ENCODE data around the gene BACH2. TPM values are rescaled to one million over a fixed set of nuclear protein-coding genes. Genes with fewer than 3 reads are reported as not detected.
"Not testable (repeated sequence)": the region's sequence is repeated elsewhere in the genome, so short reads cannot be mapped to it uniquely, and the experiment has no call there.

The BACH2 gene
- total RNA-seq, 2 donors from 2014 or later = 0.52 to 1.2 TPM

DNA sequence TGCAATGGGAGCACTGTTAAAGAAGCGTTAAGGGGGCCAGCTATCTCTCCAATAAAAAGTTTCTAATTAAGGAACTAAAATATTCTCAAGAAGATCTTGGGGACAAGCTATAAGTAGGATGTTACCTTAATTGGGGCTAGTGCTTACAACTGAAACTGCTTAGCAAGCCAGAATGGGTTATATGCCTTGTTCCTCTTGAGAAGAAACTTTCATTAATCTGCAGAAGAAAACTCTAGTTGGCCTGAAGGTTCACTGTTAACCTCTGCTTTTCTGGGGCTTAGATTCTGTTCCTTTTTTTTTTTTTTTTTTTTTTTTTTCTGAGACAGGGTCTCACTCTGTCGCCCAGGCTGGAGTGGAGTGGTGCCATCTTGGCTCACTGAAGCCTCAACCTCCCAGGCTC is 82.2 kb downstream of the BACH2 start:
- Histone ChIP-seq H3K9me3 (no peaks in the 10 kb centered on the region), H3K4me3 (no peak overlapping the region), H3K4me1 (peaks cover 4% of the 10 kb centered on the region), H3K27ac (no peak overlapping the region), H3K36me3 (no peaks in the 10 kb centered on the region), H3K9ac (ENCODE audit: low read depth in 2 of 2, low read length in 2 of 2) (no peak overlapping the region), H3K27me3 (no peaks in the 10 kb centered on the region)
- TF ChIP-seq, protein P1, sequence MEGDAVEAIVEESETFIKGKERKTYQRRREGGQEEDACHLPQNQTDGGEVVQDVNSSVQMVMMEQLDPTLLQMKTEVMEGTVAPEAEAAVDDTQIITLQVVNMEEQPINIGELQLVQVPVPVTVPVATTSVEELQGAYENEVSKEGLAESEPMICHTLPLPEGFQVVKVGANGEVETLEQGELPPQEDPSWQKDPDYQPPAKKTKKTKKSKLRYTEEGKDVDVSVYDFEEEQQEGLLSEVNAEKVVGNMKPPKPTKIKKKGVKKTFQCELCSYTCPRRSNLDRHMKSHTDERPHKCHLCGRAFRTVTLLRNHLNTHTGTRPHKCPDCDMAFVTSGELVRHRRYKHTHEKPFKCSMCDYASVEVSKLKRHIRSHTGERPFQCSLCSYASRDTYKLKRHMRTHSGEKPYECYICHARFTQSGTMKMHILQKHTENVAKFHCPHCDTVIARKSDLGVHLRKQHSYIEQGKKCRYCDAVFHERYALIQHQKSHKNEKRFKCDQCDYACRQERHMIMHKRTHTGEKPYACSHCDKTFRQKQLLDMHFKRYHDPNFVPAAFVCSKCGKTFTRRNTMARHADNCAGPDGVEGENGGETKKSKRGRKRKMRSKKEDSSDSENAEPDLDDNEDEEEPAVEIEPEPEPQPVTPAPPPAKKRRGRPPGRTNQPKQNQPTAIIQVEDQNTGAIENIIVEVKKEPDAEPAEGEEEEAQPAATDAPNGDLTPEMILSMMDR (IDR thresholded peaks at IDR 0.05) = no peak
- intact Hi-C loops (cut with DNase I) = no loop called here
- no peak for DNase-seq

- no peak for DNase-seq
- TF ChIP-seq, protein P1 (IDR thresholded peaks at IDR 0.05) = no peak
- H3K36me3 ChIP-seq = no peaks in the 10 kb centered on the region
- H3K4me3 ChIP-seq = no peak overlapping the region
- no peak overlapping the region for H3K27ac ChIP-seq
- H3K9me3 ChIP-seq = no peaks in the 10 kb centered on the region
- H3K9ac ChIP-seq (ENCODE audit: low read depth in 2 of 2, low read length in 2 of 2) = no peak overlapping the region
- H3K27me3 ChIP-seq = no peaks in the 10 kb centered on the region
- H3K4me1 ChIP-seq = peaks cover 4% of the 10 kb centered on the region
- intact Hi-C loops (cut with DNase I) = no loop called here
Measured at GRCh38 chr6:90212274-90212673, 84.4 kb downstream of the BACH2 start.

DNA sequence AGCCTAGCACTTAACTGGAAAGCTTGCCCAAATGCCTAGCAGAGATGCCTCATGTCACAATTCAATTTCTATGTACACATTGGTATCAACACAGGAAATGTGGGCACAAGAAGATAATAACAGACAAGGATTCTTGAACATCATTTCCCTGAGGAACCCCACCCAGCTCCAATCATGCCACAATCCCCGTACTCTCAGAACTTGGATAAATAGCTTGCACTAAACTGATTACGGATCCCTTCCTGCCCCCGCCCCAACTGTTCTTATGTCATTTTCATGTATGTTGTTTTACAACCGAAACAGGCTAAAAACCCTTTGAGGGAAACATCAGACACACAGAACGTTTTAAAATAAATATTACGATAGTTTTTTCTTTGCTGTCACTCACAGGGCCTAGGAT is 87.1 kb downstream of the BACH2 start:
- H3K4me1 ChIP-seq = no peaks in the 10 kb centered on the region
- H3K36me3 ChIP-seq = no peaks in the 10 kb centered on the region
- H3K27me3 ChIP-seq = no peaks in the 10 kb centered on the region
- DNase-seq = no peak
- TF ChIP-seq, protein P1 (IDR thresholded peaks at IDR 0.05) = no peak
- intact Hi-C loops (cut with DNase I) = no loop called here
- H3K9ac ChIP-seq (ENCODE audit: low read depth in 2 of 2, low read length in 2 of 2) = no peak overlapping the region
- H3K4me3 ChIP-seq = no peak overlapping the region
- no peaks in the 10 kb centered on the region for H3K9me3 ChIP-seq
- no peak overlapping the region for H3K27ac ChIP-seq

DNA sequence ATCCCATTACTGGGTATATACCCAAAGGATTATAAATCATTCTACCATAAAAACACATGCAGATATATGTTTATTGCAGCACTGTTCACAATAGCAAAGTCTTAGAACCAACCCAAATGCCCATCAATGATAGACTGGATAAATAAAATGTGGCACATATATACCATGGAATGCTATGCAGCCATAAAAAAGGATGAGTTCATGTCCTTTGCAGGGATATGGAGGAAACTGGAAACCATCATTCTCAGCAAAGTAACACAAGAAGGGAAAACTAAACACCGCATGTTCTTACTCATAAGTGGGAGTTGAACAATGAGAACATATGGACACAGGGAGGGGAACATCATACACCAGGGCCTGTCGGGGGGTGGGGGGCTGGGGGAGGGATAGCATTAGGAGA is 88.0 kb downstream of the BACH2 start:
- not testable (repeated sequence) for DNase-seq

GRCh38 chr6:90204327-90205056 is 92.2 kb downstream of the BACH2 start:
- H3K27me3 ChIP-seq = no peaks in the 10 kb centered on the region
- no peaks in the 10 kb centered on the region for H3K9me3 ChIP-seq
- no peak overlapping the region for H3K27ac ChIP-seq
- intact Hi-C loops (cut with DNase I) = no loop called here
- H3K9ac ChIP-seq (ENCODE audit: low read depth in 2 of 2, low read length in 2 of 2) = no peak overlapping the region
- H3K36me3 ChIP-seq = no peaks in the 10 kb centered on the region
- no peak for DNase-seq
- no peak overlapping the region for H3K4me3 ChIP-seq
- no peaks in the 10 kb centered on the region for H3K4me1 ChIP-seq
- TF ChIP-seq, protein P1 (IDR thresholded peaks at IDR 0.05) = no peak

More for the DNA sequence above, 88.0 kb downstream of the BACH2 start:
- H3K27me3 ChIP-seq; H3K4me1 ChIP-seq; H3K36me3 ChIP-seq; intact Hi-C loops (cut with DNase I); H3K4me3 ChIP-seq; H3K27ac ChIP-seq; H3K9me3 ChIP-seq; H3K9ac ChIP-seq (ENCODE audit: low read depth in 2 of 2, low read length in 2 of 2): not testable (repeated sequence)

DNA sequence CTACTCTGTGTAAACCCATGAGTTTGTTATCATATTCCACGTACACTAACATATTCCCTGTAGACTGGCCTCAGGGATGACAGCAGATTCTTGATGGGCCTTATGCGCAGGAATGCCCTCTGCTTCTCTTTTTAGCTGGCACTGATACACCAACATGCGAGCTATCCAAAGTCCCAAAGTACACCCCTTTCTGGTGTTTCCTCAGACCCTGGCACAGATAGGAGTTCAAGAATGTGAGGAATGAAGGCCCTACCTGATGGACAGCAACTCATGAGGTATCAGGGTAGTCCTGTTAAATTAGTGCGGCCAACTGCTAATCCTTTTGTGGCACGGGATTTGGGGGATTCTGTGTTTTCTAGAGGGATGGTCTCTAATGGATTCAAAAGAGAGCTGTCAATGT is 93.0 kb downstream of the BACH2 start:
- no peaks in the 10 kb centered on the region for H3K27me3 ChIP-seq
- H3K4me3 ChIP-seq = no peak overlapping the region
- no peak for DNase-seq
- intact Hi-C loops (cut with DNase I) = no loop called here
- H3K36me3 ChIP-seq = no peaks in the 10 kb centered on the region
- no peaks in the 10 kb centered on the region for H3K4me1 ChIP-seq
- TF ChIP-seq, protein P1 (IDR thresholded peaks at IDR 0.05) = no peak
- no peak overlapping the region for H3K9ac ChIP-seq (ENCODE audit: low read depth in 2 of 2, low read length in 2 of 2)
- no peak overlapping the region for H3K27ac ChIP-seq
- H3K9me3 ChIP-seq = no peaks in the 10 kb centered on the region
